Measurements from ENCODE around the gene EXOC6B.

EXOC6B gene

GRCh38 chr2:72261076-72261475 is 564.8 kb downstream of the EXOC6B start:
- no peak for DNase-seq

DNA sequence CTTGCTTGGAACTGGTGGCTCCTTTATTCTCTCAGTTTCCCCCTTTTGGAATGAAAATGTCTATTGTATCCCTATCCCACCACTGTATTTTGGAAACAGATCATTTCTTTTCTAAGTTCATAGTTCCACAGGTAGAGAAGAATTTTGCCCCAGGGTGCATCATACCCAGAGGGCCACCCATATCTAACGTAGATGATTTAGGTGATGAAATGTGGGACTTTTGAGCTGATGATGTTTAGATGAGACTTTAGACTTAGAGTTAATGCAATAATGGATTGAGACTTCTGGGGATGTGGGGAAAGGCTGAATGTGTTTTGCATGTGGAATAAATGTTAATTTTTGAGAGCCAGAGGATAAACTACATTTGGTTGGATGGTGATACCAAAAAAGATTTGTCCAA is 570.3 kb downstream of the EXOC6B start:
- DNase-seq = no peak

GRCh38 chr2:72254831-72255451 is 570.9 kb downstream of the EXOC6B start:
- no peak for DNase-seq

DNA sequence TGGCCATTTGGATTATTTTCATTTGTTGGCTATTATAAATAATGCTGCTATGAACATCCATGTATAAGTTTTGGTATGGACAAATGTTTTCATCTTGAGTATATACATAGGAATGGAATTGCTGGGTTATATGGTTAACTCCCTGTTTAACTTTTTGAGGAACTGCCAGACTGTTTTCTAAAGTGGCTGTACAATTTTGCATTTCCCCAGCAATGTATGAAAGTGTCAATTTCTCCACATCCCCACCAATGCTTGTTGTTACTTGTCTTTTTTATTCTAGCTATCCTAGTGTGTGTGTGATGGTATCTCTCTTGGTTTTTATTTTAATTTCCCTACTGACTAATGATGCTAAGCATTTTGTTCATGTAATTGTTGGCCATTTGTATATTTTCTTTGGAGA is 587.5 kb downstream of the EXOC6B start:
- no peak for DNase-seq

GRCh38 chr2:72237549-72237948 is 588.3 kb downstream of the EXOC6B start:
- DNase-seq = no peak

- DNase-seq = no peak
Observed at GRCh38 chr2:72236445-72237067, 589.3 kb downstream of the EXOC6B start.

- no peak for DNase-seq
Observed at GRCh38 chr2:72235497-72236415, 590.1 kb downstream of the EXOC6B start.

DNA sequence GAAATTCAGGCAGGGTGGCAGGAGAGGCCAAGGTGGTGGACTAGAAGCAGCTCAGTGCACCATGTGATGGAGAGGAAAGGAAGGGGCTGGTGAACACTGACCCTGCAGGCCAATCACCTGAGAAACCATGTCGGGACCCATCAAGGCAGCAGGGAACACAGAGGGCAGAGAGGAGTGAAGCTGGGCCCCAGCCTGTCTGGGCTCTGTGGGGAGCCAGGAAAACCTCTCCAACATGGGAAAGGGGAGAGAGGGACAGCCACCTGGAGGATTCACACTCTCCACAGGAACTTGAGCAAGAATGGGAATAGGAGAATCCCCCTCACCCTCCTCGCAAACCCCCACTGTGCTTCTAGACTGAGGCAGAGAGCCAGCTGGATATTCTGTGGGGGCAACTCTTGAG is 592.6 kb downstream of the EXOC6B start:
- no peak for DNase-seq

GRCh38 chr2:72222829-72223564 is 602.8 kb downstream of the EXOC6B start:
- no peak for DNase-seq

DNA sequence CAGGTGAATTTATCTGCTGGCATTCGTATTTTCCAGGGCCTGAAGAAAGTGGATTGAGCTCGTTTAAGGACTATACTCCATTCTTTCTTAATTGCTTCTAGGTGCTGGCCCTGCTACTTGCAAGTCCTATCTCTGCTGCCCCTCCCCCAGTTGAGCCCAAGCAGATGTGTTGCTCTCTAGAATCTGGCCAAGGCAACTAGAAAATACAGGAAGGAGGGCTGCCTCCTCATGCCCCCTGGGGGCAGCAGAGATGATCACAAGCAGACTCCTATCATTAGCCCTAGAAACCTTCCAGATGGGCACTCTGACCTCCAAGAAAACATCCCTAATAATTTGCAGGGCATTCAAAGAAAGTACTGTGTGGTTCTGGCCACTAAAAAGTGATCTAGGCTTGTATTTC is 605.7 kb downstream of the EXOC6B start:
- DNase-seq = no peak

DNA sequence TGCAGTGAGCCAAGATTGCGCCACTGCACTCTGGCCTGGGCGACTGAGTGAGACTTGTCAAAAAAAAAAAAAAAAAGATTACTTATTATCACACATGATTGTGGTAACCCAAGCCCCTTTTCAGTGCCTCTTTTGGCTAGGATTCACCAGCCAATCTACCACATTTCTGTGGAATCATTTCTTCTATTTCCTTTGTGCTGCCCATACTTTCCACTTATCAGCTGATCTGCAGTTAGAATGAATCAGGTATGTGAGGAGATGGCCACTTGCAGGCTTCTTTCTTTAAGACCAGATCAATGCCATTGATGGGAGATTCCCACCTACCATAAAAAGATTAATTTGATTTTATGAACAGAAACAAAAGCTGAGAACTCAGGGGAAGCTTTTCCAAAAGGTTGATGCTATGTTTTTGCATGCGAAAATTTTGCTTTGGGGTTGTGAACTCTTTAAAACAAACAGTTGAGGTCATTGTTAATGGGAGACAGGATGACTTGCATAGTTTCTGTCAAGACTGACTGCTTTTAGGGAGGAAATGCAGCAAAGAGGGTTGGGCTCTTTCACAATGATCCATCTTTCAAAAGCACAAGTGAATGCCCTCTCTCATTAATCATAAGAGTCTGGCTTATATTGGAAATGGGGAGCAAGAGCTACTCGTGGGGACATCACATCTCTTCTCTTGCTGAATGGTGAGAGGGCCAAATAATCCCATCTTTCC is 611.2 kb downstream of the EXOC6B start:
- no peak for DNase-seq

DNA sequence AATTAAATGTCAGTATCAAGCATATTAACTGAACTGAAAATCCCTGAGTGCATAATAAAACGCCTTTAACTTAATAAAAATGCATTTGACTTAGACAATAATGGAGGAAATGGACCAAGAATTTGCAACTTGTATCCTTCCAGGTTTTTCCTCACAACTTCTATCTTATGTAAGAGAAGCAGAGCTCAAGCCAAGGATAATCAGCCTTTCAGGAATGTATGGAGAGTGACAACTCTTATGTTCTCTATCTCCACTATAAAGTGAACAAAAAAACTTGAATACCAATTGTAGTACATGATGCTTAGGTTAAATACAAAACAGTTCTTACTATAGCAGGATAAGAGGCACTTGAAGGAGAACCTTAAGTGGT is 613.4 kb downstream of the EXOC6B start:
- no peak for DNase-seq

- DNase-seq = no peak
Observed at GRCh38 chr2:72211777-72212485, 613.9 kb downstream of the EXOC6B start.

DNA sequence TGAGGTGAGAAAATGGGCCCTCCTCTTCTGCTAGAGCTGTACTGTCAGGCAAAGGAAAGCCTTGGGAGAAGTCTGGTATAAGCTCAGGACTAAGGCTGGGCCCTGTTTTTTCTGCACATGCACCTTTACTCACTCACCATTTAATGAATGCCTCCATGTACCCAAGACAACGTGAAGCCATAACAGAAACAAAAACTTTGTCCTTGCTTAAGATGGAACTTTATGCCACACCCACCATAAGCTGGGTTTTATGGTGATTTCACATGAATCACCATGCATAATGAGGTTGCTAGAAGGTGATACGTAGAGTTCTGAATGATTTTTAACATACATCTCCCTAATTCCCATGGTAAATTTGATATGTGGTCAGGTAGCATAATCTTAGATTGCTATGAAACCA is 614.5 kb downstream of the EXOC6B start:
- DNase-seq = no peak

DNA sequence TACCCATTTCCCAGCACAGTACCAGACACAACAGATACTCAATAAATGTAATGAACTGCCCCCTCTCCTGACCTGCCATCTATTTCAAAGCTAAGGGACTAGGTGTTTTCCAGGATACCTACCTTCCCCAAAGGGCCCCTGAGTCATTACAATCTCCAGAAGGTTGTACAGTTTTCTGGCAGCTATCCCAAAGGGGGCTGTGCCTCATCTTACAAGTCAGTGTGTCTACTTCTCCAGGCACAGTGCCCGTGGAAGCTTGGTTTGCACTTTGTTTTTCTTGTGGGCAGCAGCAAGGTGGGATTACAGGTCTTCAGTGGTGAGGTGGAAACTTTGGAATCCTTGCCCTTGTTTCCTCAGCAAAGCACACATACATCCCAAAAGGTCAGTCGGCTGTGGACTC is 615.4 kb downstream of the EXOC6B start:
- no peak for DNase-seq

- DNase-seq = no peak
Observed at GRCh38 chr2:72208225-72208624, 617.6 kb downstream of the EXOC6B start.

DNA sequence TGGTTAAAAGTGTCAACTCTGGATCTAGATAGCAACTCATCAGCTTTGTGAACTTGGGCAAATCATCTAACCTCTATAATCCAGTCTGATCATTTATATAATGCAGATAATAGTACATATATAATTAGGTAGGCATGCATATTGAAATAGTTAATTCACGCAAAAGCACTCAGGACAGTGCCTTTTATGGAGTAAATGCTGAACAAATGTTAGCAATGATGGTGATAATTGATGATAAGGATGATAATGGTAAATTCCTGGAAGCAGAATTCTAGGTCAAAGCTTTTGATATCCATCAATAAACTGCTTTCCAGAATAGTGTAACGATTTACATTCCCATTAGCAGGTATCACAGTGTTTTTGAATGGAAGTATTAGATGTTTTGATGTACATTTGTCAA is 618.5 kb downstream of the EXOC6B start:
- no peak for DNase-seq

DNA sequence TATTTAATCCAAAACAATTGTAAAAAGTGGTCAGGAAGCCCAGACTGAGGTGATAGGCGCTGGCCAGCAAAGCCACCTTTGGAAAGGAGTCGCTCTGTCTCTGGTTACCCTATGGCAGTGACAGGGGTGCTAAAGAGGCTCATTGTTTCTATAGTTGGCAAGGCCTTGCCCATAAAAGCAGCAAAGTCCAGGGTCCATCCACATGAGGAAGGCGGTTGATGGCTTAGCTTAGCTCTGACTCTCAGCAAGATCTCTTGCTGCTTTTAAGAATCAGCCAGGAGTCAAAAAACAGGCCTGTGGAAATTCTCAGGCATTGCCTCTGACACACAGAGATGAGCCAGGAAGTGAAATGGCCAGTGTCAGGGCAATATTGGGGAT is 620.3 kb downstream of the EXOC6B start:
- DNase-seq = no peak

- DNase-seq = no peak
Observed at GRCh38 chr2:72204786-72205503, 620.9 kb downstream of the EXOC6B start.

DNA sequence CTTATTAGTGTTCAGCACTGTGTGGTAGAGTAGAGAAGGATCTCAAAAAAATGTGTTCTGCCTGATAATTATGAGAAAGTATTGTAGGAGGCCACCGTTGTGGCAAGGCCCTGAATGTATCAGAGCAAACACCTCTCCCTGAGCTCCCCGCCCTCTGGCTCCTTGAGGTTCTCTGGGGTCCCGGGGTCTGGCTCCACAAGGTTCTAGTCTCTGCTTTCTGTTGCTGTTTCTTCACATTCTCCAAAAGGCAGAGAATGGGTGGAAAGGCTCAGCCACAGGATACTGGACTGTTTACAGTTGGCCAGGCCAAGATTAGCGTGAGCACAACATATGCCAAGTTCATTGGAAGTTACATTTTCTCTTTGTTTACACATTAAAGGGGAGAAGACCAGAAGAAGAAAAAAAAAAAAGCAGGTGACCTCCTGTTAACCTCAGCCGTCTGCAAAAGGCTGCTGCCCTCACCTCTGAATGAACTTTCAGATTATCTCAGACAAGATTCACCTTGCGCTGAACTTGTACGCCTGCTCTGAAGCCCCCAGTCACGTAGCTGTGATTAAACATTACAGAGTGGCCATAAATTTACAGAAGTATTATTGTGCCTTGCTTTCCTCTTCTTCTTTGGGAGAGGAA is 621.6 kb downstream of the EXOC6B start:
- no peak for DNase-seq

Measured in NCI-H2081 treated with DMSO at 0.1 percent for 48 hours (cell line).